HG03196 (cell line): Measurements from ENCODE around the gene KAT6B.

Experiments
- ATAC-seq: cut with Tn5 transposase; IDR thresholded peaks from one replicate; pipeline ENCODE4 v1.9.1; 2021; ENCODE audit not compliant: unreplicated experiment

KAT6B gene

GRCh38 chr10:75058161-75058560 lies 231.8 kb downstream of the KAT6B start:
- ATAC-seq = no peak

DNA sequence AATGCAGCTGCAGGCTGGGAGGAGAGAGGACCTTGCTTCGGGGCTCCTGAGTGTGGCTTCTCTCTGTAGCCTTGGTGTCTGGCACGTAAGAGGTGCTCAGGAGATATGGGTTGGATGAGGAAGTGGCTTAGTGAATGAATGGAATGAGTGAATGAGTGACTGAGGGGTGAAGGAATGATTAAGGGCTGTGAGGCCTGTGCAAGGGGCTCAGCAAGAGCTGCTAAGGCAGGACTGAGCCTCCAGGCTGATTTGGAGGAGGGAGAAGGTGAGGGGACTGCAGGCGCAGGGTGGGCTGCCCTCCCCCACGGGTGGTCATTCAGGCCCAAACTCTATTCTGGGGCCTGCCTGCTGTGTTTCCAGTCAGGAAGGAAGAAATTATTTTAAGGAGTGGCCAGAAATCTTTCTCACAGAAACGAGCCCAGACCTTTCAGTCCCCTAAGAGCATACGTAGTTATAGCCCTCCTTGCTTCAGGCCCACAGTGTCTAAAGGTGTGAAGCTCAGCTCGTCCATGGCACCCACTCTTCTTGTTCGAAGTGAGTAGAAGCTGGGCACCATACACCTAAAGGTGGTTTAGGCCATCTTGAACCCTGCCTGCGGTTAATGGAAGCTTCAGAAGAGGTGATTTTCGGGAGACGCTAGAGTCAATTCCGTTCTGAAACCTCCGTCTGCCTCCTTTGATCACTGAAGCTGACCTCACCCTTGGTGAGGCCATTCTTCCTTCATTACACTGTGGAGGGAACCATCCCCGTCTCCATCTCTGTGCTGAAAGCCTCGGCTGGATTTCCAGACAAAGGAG lies 235.5 kb downstream of the KAT6B start:
- no peak for ATAC-seq

DNA sequence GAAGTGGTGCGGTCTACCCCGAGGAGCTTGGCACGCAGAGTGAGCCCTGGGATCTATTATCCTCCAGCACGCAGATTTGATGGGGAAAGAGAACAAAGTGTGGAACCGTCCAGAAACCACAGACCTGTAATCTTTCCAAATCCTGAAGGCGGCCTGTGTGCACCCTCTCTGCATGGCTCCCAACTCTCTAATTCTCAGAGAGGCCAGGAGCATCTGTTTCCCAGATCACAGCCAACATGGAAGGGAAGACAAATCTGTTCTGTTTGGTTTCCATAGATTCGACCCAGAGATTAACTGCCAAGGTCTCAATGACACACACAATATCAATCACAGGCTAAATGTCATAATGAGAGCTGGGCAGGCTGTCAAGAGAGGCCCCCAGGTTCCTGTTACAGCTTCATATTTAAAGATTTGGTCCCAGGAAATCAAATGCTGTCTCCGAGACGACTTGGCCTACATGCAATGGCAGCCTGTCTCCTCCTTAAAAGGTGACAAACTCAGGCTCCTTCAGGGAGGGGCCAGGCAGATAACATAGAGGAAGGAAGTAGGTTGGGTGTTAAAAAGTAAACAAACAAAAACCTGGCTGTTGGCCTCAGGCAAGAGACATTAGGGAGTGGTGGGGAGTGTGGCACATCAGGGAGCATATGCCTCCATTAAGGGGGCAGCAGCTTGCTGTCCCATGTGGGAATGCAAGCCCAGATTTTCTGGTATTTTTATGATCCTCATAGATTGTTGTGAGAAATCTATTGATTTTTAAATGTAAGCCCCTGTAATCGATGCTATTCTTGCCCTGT lies 236.3 kb downstream of the KAT6B start:
- ATAC-seq = no peak

DNA sequence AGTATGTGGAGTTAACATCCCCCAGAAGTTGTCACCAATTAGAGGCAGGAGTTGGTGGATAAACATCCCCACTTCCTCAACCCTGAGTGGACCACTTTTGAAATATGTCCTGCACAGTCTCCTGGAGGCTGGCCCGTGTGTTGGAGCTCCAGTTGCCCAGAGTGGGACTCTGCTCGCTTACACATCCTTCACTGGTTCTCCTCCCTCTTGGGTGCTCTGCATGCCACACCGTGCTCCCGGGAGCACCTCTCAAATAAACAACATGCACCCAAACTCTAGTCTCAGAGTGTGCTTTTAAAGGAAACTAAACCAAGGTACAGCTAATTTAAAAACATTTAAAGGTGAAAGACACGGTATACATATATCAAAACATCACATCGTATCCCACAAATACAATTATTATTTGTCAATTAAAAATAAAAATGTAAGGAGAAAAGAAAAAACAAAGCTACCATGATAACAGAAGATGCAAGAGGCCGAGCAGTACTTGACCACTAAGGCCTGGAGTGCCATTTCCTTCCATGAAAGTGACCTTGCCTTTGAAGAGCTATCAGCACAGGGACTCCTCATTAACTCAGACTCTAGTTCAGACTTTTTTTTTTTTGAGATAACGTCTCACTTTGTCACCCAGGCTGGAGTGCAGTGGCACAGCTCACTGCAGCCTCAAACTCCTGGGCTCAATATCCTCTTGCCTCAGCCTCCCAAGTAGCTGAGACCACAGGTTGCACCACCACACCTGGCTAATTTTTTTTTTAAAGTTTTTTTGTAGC lies 237.2 kb downstream of the KAT6B start:
- ATAC-seq = no peak

GRCh38 chr10:75065076-75065475 lies 238.7 kb downstream of the KAT6B start:
- ATAC-seq = no peak

GRCh38 chr10:75066271-75066670 lies 239.9 kb downstream of the KAT6B start:
- no peak for ATAC-seq

GRCh38 chr10:75067272-75067671 lies 240.9 kb downstream of the KAT6B start:
- ATAC-seq = no peak

DNA sequence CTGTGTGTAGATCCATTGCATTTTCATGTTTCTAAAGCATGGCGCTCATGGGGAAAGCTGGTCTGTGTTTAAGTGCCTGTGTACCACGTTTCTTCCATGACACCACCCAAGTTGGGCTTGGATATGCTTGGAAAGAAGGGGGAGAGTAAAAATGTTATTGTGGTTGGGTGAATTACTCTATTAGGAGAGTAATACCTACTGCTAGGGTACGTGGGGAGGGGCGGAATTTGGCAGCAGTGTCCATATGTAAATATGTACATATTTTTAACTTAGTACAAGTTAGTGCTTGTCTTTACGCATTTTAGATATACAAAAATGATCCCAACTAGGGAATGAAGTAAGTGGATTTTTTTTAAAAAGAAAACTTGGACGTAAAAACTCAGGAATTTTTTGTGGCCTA lies 242.1 kb downstream of the KAT6B start:
- no peak for ATAC-seq

- ATAC-seq = no peak
Observed at GRCh38 chr10:75070476-75070875, 244.1 kb downstream of the KAT6B start.

DNA sequence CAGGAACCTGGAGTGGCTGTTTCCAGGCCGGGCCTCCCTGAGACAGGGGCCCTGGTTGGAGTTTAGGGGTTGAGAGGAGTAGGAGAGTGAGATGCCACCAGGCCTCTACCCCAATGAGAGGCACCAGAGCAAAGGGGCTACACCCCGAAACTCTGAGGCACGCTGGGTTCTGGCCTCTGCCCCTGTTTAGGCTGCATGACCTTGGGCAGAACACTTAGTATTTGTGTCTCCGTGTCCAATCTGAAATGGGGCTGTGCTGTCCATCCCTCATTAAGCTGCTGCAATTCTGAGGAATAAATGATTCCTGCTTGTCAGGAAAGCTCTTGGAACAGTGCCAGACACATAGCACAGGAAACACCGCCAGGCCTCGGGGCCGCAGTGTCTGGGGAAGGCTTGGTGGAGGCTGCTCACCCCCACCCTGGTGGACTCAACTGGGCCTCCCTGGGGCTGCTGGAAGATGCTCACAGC lies 244.6 kb downstream of the KAT6B start:
- ATAC-seq = no peak

- no peak for ATAC-seq
Observed at GRCh38 chr10:75071756-75072155, 245.4 kb downstream of the KAT6B start.

- ATAC-seq = no peak
Observed at GRCh38 chr10:75072727-75073126, 246.3 kb downstream of the KAT6B start.

GRCh38 chr10:75073442-75073841 lies 247.0 kb downstream of the KAT6B start:
- no peak for ATAC-seq

DNA sequence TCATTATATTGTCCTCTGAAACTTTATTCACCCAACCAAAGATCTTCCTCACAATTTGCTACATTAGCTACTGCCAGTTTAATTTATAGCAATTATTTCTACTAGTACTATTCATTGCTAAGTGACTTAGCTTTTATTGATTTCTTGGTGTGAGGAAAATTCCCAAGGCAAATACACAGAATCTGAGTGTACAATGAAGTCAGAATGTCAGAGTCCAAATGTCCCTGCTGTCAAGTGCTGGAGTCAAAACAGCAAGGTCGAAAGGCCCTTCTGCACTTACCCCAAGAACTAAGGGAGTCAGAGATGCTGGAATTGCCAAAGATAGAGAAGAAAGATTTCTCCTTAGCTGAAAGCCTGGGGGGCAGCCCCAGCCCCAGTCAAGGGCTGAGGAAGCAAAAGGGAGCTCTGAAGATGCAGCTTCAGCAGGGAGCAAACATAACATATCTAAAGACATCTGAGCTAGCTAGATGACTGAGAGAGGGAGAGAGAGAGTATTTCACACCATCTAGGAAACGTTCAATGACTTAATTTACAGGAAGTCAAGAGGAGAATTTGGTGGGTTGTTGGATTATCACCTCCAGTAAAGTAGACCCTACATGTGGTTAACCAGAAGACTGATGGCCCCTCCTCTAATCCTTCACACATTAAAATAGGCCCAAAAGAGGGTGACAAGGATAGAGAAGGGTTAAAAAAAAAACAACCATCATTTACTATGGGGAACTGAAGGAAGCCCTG lies 248.5 kb downstream of the KAT6B start:
- ATAC-seq = no peak

- ATAC-seq = no peak
Observed at GRCh38 chr10:75076348-75076747, 249.9 kb downstream of the KAT6B start.

- no peak for ATAC-seq
Observed at GRCh38 chr10:75079436-75080083, 253.2 kb downstream of the KAT6B start.

GRCh38 chr10:75080554-75080953 lies 254.2 kb downstream of the KAT6B start:
- no peak for ATAC-seq

DNA sequence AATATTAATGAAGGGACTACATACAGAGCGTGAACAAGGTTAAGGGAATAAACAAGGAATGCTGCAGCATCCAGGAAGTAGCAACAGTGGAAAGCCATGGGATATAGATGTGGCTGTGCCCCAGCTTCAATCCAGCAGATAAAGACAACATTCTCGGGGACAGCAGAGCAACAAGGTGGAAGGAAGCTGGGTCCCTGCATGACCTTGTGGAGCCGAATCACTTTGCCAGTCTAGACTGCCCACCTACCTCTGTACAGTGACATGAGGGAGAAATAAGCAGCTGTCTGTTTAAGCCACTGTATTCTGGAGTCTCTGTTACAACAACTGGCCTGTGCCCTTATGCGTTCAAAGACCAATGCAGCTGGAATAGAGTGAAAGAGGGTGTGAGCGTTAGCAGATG lies 255.0 kb downstream of the KAT6B start:
- no peak for ATAC-seq
